ENCODE data around the gene WDFY1. TPM values are rescaled to one million over a fixed set of nuclear protein-coding genes. Genes with fewer than 3 reads are reported as not detected.

WDFY1 gene
- total RNA-seq, 4 donors from 2014 or later: 33.1 to 61.8 (median 50.4) TPM

DNA sequence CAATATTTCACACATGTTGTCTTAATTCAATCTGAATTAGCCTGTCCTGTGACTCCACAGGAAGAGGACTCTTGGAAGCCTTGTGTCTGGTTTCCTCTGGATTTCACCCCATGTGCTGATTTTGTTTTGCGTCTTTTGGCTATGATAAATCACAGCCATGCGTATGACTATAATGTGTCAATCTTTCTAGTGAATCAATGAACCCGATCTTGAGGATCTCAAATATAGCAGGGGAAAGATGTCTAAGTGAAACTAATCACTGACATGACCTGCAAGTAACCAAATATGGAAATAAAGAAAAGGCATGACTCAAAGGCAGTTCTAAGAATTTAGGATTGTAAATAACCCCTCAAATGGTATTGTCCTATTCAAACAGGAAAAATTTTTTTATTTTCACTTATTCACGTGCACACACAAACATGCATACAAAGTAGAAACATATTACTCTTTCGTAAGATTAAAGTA is 8.2 kb downstream of the WDFY1 start:
- Histone ChIP-seq H3K27ac (peak overlapping the region in 2 of 4 donors; percentile 5 to 28), H3K9me3 (no peaks in the 10 kb centered on the region), H3K4me1 (peaks cover 0 to 74% (median 39%) of the 10 kb centered on the region in 4 donors), H3K36me3 (no peaks in the 10 kb centered on the region), H3K4me3 (no peak overlapping the region), H3K27me3 (no peaks in the 10 kb centered on the region)
- TF ChIP-seq, protein P1, sequence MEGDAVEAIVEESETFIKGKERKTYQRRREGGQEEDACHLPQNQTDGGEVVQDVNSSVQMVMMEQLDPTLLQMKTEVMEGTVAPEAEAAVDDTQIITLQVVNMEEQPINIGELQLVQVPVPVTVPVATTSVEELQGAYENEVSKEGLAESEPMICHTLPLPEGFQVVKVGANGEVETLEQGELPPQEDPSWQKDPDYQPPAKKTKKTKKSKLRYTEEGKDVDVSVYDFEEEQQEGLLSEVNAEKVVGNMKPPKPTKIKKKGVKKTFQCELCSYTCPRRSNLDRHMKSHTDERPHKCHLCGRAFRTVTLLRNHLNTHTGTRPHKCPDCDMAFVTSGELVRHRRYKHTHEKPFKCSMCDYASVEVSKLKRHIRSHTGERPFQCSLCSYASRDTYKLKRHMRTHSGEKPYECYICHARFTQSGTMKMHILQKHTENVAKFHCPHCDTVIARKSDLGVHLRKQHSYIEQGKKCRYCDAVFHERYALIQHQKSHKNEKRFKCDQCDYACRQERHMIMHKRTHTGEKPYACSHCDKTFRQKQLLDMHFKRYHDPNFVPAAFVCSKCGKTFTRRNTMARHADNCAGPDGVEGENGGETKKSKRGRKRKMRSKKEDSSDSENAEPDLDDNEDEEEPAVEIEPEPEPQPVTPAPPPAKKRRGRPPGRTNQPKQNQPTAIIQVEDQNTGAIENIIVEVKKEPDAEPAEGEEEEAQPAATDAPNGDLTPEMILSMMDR (IDR thresholded peaks at IDR 0.05): no peak
- no peak for TF ChIP-seq EP300 (IDR thresholded peaks at IDR 0.05)
- no peak for TF ChIP-seq POLR2A (IDR thresholded peaks at IDR 0.05)
- no peak for DNase-seq (ENCODE audit: low spot score in 2 of 2)
- WGBS, 2 donors: 62 to 68% methylated on average over 5 of the region's 5 CpGs

DNA sequence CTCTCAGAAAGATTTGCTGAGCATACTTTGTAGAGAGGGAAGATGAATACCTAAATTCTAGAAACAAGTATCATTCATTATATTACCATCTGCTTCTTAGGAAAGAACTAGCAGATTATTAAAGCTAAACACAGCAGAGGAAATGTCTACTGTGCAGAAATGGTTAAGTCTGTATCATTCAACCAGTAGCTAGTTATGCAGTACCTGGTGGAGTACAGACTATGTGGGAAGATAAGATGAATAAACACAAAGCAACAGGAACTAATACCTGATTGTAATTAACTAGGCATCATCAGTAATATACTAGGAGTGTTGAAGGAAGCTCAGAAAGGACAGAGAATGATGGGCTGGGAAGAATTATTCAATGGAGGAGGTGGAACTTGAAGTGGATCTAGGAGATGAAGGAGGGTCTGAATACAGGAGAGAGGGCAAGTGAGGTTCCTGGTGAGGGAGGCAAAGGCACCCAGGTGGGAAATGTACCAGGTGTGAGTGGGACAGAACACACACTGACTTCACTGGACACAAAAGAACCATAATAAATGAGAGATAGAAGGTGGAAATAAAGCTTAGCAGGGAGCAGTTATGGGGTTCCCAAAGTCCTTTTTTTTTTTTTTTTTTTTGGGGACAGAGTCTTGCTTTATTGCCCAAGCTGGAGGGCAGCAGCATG is 9.5 kb downstream of the WDFY1 start:
- Histone ChIP-seq H3K36me3 (no peaks in the 10 kb centered on the region), H3K4me1 (peaks cover 0 to 75% (median 35%) of the 10 kb centered on the region in 4 donors), H3K27me3 (no peaks in the 10 kb centered on the region), H3K4me3 (no peak overlapping the region), H3K27ac (no peak overlapping the region), H3K9me3 (no peaks in the 10 kb centered on the region)
- DNase-seq (ENCODE audit: low spot score in 2 of 2): no peak
- TF ChIP-seq, protein P1 (IDR thresholded peaks at IDR 0.05): no peak
- TF ChIP-seq POLR2A (IDR thresholded peaks at IDR 0.05) (no peak), EP300 (IDR thresholded peaks at IDR 0.05) (no peak)

DNA sequence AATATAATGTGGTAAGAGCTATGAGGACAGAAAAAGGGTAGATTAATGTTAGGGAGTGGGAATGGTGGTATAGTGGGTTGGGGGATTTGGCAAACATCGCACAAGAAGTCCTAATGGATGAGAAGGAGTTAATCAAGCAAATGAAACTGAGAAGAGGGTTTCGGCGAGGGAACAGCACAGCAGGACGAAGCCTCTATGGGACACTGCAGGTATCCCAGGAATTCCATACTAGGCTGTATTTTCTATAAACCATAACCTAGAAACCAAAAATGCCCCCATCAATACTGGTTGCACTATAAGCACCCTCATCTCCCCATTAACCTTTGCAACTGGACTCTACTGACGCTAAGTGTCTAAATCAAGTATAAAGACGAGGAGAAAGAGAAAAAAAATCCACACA is 10.3 kb downstream of the WDFY1 start:
- Histone ChIP-seq H3K4me1 (peaks cover 0 to 81% (median 39%) of the 10 kb centered on the region in 4 donors), H3K9me3 (no peaks in the 10 kb centered on the region), H3K27ac (no peak overlapping the region), H3K36me3 (no peaks in the 10 kb centered on the region), H3K27me3 (no peaks in the 10 kb centered on the region), H3K4me3 (no peak overlapping the region)
- DNase-seq (ENCODE audit: low spot score in 2 of 2): no peak
- 65 to 67% methylated on average over 6 of the region's 6 CpGs for WGBS, 2 donors
- TF ChIP-seq POLR2A (IDR thresholded peaks at IDR 0.05) (no peak), EP300 (IDR thresholded peaks at IDR 0.05) (no peak)
- TF ChIP-seq, protein P1 (IDR thresholded peaks at IDR 0.05): no peak

DNA sequence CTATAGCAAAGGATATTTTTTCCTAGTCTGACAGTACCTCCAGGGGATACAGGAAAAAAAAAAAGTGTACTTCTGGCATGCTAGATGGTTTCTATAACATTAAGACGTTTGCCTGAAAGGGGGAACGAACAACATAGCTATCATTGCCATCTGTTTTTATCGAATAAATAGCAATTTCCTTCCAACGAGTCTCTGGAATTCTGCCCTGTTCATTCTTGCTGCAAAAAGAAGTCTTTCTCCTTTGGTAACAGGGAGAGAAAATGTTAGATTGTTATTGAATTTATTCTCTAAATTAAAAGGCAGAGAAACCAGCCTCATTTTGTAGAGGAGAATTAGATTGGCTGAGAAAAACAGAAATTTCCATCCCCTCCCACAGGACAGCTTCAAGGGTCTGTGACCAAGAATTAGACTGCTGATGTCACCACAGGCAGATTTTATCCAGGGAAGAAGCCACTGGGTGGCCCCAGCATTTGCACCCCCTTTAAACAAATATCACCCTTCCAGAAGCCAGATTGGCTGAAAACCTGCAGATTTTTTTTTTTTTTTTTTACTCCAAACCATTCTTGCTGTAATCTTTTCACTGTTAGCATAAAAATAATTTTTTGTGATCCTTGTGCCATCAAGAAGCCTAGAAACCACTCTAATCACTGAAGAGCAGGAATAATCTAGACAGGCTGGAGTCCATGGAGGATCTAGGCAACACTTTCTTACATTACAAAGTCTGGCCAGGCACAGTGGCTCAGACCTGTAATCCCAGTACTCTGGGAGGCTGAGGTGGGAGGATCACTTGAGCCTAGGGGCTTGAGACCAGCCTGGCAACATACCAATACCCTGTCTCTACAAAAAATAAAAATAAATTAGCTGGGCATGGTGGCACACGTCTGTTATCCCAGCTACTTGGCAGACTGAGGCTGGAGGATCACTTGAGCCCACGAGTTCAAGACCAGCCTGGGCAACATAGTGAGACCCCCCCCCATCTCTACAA is 12.0 kb downstream of the WDFY1 start:
- Histone ChIP-seq H3K4me1 (peaks cover 0 to 76% (median 37%) of the 10 kb centered on the region in 4 donors), H3K36me3 (peaks cover 0 to under 1% (median 0%) of the 10 kb centered on the region in 3 donors), H3K27ac (peak overlapping the region in 2 of 4 donors; percentile 23 to 68), H3K27me3 (no peaks in the 10 kb centered on the region), H3K9me3 (no peaks in the 10 kb centered on the region), H3K4me3 (no peak overlapping the region)
- WGBS, 2 donors: 22 to 31% methylated on average over 6 of the region's 6 CpGs
- TF ChIP-seq, protein P1 (IDR thresholded peaks at IDR 0.05): no peak
- TF ChIP-seq EP300 (IDR thresholded peaks at IDR 0.05) (no peak), POLR2A (IDR thresholded peaks at IDR 0.05) (no peak)
- no peak for DNase-seq (ENCODE audit: low spot score in 2 of 2)
